NCI-H187 (cell line): ENCODE results near the gene THEM5.

Experiments
- DNase-seq, 2 experiments: peaks; one replicate each; lab custom pipeline; 2025; lab: John Stamatoyannopoulos, UW

THEM5 gene

GRCh38 chr1:151839457-151840403, 13.8 kb downstream of the THEM5 start, which contains the start of gene C2CD4D:
Gene C2CD4D (minus strand): TSS chr1:151839820. CDS start chr1:151838989, 831 bp downstream.
- peak; percentile 76 to 79 for DNase-seq

GRCh38 chr1:151839082-151839412, 14.5 kb downstream of the THEM5 start:
- DNase-seq, result no peak

DNA sequence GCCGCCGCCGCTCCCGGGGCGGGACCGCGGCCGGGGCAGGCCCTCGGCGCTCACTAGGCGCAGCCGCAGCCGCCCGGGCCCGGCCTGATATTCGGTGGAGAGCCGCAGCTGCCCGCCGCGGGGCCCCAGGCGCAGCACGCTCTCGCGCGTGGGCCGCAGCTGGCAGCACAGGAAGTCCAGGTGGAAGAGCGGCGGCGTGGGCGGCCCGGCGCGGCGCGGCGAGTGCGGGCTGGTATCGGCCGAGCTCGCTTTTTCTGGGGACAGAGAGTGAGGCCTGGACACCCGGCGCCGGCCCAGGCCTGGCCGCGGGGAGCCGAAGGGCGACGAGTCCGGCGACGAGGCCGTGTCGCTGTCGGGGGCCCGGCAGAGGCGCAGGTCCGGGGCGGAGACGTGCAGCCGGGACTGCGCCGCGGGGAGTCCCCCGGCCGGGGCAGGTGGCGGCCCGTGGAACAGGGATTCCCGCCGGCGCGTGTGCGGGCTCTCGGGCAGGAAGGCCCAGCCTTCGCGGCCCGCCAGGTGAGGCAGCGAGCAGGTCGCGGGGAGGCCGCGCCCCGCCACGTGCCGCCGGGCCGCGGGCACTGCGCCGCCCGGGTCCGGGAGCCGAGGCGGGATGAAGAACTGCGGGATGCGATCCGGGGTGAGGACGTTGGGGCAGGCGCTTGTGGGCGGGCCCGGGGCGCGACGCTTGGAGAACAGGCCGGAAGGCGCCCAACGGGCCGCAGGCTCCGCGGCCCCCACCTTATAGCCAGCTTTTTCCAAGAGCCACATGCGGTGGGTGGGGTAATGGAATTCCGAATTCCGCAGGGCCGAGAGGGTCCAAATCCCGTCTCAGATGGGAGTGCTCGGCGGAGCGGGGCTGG, 15.1 kb downstream of the THEM5 start:
- no peak for DNase-seq

- DNase-seq, result no peak
Observed at GRCh38 chr1:151837884-151838221, 15.7 kb downstream of the THEM5 start.

DNA sequence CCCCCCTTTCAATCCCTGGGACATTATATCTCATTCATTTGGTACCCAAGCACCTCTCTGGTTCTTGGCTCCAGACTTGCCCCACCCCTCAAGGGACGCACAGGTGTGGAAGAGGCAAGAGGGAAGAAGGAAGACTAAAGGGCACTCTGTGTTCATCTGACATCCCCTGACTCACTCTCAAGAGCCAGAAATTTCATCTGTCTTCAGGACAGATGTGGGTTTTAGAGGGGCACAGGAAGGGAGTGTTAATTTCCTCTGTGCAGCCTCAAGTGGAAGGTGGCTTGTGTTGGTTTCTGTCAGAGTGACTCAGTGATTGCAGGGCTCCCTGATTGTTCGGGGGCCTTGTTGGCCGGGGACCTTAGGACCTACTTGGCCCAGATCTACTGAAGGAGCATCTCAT, 16.3 kb downstream of the THEM5 start:
- no peak for DNase-seq

- no peak for DNase-seq
Observed at GRCh38 chr1:151835596-151835995, 17.9 kb downstream of the THEM5 start.

DNA sequence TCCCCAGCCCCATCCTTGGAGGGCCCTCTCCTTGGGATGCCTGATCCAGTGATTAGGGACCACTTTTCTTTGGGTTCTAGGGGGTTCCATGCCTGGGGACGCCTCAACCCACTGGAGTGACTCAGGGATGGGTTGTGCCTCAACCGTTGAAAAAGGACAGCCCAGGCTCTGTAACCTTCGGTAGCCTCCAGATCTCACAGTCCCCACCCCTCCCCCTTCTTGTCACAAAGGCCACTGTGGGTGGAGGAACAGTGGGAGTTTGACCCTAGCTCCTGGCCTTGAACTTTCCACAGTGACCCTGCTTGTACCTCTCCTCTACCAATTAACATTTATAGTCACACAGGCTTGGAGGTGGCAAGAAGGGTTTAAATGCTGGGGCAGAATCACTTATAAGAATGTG, 19.3 kb downstream of the THEM5 start:
- DNase-seq, result no peak

DNA sequence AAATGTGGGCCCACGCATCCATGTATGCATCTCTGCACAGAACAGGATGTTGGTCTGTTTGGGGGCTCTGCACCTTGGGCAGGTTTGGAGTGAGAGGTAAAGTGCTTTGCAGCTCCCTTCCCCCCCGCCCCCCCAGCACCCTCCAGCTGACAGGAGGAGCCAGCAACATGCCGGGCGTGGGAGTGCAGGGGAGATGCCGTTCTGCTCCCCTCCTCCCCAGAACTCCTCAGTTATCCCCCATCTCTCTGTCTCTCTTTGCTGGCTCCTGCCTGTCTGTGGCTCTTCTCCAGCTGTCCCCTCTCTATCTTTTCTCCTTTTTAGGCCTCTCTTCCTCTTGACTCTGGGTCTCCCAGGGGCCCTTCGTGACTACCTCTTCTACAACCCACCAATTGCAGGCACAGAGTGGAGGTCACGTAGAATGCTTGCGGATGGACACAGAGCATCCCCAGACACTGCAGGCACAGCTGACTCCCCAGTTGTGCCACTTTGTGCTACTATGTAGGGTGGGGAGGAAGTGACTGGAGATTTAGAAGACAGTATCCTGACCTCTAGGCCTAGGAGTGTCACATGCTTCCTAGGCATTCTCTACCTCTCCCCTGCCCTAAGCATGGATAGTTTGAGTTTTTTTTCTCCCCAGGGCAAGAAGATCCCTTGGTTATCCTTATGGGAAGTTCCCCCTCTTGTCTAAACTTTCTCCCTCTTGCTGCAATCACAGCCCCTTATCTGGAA, 20.2 kb downstream of the THEM5 start:
- no peak for DNase-seq

DNA sequence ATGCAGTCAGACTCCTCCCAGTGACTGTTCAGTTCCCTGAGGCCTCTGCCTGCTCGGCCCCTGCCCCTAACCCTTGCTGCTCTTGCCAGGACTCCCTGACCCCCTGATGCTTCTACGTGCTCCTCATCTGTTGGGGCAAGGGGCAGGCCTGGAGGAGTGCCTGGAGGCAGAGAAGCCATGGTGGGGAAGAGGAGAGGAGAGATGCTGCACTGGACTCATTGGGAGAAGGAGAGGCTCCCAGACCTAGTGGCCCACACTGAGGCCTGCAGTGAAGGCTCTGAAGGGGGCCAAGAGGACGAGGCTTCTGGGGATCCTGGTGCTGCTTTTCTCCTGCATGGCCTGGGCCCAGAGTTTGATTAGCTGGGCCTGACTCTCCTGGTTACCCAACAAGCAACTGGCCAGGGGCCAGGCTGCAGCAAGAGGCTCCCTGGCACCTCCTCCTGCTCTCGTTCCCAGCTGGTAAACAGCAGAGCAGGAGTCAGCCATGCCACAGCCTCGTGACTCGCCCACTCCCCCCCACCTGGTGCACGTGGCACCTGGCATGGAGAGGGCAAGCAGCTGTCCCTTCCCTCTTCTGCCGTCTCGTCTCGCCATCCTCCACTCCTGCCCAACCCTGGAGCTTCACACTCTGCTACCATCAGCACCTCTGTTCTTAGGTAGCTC, 21.1 kb downstream of the THEM5 start:
- peak; percentile 41 to 53 for DNase-seq

DNA sequence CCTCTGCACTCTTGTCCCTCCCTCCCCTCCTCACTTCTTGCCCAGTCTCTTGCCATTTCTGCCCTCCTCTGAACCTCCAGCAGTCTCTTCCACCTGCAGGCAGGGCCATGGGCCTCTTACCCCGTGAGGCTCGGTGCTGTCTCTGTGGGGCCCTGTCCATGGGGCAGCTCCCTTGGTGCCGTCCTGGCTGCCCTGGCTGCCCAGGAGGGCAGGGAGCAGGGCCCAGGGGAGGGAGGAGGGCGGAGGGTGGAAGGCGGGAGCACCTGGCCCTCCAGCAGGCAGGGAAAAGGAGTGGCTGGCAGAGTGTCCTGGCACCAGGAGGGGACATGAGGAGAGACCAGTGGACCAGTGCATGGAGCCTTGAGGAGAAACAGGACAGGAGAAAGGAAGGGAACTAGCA, 21.9 kb downstream of the THEM5 start, which contains the start of gene RORC:
Gene RORC, minus strand, starts transcription at position 198 of the 400 bp plus-strand sequence. Its CDS starts 38 bp downstream, at position 160.
- DNase-seq, result no peak

GRCh38 chr1:151831256-151831591, 22.3 kb downstream of the THEM5 start:
- DNase-seq, result no peak

DNA sequence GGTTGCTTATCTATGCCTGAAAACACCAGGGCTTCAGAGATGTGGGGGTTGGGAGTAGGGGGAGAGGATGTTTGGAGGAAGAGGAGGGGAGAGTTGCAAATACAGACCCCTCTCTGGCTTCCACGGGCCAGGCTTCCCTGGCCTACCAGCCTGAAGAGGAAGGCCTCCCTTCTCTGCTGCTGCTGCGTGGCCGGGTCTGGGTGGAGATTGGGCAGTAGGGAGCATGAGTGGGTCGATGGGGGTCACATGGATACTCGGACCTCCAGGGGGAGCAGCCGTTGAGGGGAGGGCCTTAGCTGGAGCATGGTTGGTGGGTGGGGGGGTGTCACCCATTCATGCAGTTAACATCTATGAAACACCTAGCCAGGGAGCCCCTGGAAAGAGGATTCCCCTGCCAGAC, 23.5 kb downstream of the THEM5 start:
- no peak for DNase-seq

DNA sequence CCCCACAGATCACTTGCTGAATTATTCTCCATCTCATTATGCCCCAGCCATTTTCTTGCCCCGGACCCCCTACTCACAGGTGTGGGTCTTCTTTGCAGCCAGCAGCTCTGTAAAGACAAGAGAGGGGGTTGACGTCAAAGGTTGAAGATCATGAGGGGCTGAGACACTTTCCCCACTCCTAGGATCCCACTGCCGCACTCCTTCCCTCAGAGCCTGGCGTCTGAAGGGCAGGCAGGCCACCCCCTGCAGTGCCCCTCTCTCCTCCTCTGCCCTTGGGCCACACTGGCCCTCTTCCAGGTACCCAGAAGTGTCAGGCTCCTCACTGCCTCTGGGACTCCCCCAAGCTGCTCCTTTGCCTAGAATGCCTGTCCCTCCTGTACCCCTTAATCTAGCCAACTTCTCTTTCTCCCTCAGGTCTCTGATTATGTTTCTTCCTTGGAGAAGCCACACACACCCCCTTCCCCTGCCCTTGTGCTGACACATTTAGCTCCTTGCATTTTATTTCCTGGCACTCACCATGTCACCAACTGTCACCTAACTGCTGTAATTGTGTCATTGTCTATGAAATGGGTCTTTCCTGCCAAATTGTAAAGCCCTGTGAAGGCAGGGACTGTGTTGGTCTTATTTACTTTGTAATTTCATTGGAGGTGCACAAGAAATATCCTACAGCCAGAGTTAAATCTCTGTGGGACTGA, 24.0 kb downstream of the THEM5 start:
- DNase-seq, result no peak

GRCh38 chr1:151828921-151829320, 24.6 kb downstream of the THEM5 start:
- no peak for DNase-seq

DNA sequence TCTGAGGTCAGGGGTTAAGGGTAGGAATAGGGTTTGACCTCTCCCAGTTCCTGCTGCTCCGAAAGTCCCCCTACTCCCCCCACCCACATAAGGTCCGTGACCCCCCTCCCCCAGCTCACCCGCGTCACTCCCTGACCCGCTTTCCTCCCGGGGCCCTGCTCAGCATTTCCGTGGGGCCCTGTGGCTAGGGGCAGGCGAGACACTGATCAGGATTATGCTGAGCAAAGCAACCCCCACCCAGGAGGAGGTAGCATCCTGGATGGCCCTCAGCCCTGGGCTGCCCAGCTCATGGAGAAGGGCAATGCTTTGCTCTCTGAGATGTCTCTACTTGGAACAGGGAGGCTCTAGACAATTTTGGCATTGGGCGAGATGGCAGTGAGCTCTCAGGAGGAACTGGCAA, 25.7 kb downstream of the THEM5 start:
- no peak for DNase-seq

- DNase-seq, result no peak
Observed at GRCh38 chr1:151825751-151826660, 27.5 kb downstream of the THEM5 start.

DNA sequence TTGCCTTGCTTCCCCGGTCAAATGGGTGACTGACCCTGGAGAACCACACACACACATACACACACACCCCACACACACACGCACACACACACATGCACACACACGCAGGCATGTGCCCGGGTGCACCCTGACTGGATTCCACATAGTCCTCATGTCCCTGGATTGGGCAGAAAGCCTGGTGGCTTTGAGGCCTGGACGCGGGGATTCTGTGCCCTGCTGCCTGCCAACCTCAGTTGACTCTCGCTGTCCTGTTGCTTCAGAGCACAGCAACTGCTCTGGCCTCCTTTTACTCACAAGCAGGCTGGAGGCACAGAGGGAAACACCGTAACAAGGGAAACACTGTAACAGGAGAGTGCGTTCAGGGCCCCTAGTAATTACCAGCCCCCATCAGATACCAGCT, 28.3 kb downstream of the THEM5 start:
- DNase-seq, result no peak

DNA sequence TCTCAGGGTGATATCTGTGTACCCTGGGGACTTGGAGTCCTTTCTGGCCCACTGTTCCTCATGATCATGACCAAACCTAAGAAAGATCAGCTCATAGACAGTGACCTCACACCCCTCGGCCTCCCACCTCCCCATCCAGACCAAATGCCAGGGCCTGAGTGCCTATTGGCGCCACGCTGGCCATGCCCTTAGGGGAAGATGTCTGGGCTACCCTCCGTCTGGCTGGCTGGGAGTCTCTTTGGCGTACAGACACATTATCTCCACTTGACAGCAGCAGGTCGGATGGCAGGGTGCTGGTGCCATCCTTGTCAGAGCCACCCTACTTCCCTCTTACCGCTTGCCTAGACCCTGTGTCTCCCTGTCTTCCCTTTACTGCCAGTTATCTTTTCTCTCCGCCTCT, 30.3 kb downstream of the THEM5 start:
- no peak for DNase-seq

DNA sequence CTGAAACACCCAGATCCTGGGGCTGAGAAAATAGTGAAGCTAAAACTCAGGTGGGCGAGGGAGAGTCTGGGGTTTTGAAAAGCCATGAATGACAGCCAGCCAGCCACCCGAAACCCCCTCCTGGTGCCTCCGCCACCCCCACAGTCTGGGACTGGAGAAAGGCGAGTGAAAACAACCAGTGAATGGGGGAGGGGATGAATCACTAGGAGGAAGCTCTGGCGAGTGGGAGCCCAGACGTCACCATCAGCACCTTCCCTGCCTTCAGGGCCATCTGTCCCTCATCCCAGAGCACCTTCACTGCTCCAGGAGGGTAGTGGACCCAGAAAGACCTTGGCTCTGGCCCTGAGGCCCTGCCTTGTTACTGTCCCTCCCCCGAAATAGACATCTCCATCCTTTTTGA, 31.1 kb downstream of the THEM5 start:
- no peak for DNase-seq

DNA sequence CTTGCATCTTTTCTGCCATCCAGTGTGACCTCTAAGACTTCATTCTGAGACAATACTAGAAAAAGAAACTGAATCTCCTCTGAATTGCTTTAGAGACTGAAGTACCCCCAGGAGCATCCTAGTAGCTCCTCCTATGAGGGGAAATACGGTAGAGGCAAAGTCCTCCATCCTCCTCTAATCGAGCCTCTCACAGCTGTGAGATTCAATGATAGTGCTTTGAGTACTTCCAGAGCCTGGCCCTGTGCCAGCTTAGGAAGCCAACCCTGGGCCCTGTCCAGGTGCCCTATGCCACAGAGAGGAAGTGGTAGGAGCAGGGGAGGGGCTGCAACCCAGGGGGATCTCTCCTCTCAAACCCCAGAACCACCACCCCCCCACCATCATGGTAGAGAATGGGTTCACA, 32.6 kb downstream of the THEM5 start:
- peak; percentile 36 to 51 for DNase-seq
